Coronary artery (tissue), 2 donors: ENCODE results near the gene ZNF627.
"Not testable (repeated sequence)": the region's sequence is repeated elsewhere in the genome, so short reads cannot be mapped to it uniquely, and the experiment has no call there.

Experiments used
- DNase-seq: peaks from one replicate; pipeline ENCODE4 v3.0.0-alpha.2; 2017; ENCODE audit warnings: low spot score
- H3K27ac ChIP-seq, 2 donors: fragments of 200-600 bp; sonication (generic); one replicate each; pipeline ENCODE4 v1.5.1; 2016 to 2019
- H3K4me3 ChIP-seq: fragments of 200-600 bp; sonication (generic); 2 replicates; pipeline ENCODE4 v1.5.1; 2016; ENCODE audit warnings: mild to moderate bottlenecking, moderate library complexity
- CTCF ChIP-seq: fragments of 200-600 bp; sonication (generic); IDR thresholded peaks from one replicate; pipeline ENCODE4 v1.5.1; 2019; ENCODE audit warnings: antibody characterized with exemption

ZNF627 gene

GRCh38 chr19:11620553-11620952 lies 23.3 kb downstream of the ZNF627 start:
- Histone ChIP-seq H3K4me3 (no peak overlapping the region), H3K27ac (no peak overlapping the region)
- no peak for DNase-seq
- TF ChIP-seq CTCF: no peak

- H3K27ac ChIP-seq, DNase-seq, H3K4me3 ChIP-seq: not testable (repeated sequence)
These were observed 25.1 kb downstream of the ZNF627 start for GRCh38 chr19:11622401-11622800.

GRCh38 chr19:11624069-11624463 lies 26.8 kb downstream of the ZNF627 start:
- DNase-seq: no peak
- TF ChIP-seq CTCF: no peak
- Histone ChIP-seq H3K27ac (peak overlapping the region in 1 of 2 donors; percentile 30), H3K4me3 (peak overlapping the region; percentile 53)

- no peak for DNase-seq
- H3K27ac ChIP-seq: no peak overlapping the region
- no peak overlapping the region for H3K4me3 ChIP-seq
- TF ChIP-seq CTCF: no peak
These were observed 29.0 kb downstream of the ZNF627 start for GRCh38 chr19:11626252-11626651.

- H3K27ac ChIP-seq: no peak overlapping the region
- H3K4me3 ChIP-seq: no peak overlapping the region
- TF ChIP-seq CTCF: no peak
- no peak for DNase-seq
These were observed 35.9 kb downstream of the ZNF627 start for GRCh38 chr19:11633223-11633622.

GRCh38 chr19:11634018-11634662 lies 36.9 kb downstream of the ZNF627 start:
- not testable (repeated sequence) for H3K27ac ChIP-seq, DNase-seq, H3K4me3 ChIP-seq

GRCh38 chr19:11639245-11639601 lies 41.9 kb downstream of the ZNF627 start:
- H3K4me3 ChIP-seq: peak overlapping the region; percentile 74
- no peak for TF ChIP-seq CTCF

GRCh38 chr19:11639602-11640471 lies 42.6 kb downstream of the ZNF627 start:
- TF ChIP-seq CTCF: no peak
- H3K4me3 ChIP-seq: peak overlapping the region; percentile 74
- H3K27ac ChIP-seq: no peak overlapping the region
- peak; percentile 92 for DNase-seq

More at GRCh38 chr19:11639245-11639601, 41.9 kb downstream of the ZNF627 start:
- H3K27ac ChIP-seq: no peak overlapping the region
- no peak for DNase-seq
